Stimulated activated CD8-positive, alpha-beta memory T cell treated with anti-CD3 and anti-CD28 coated beads, Interleukin-4, amount 100 ng/mL, for 4 hours (primary cell): Measurements from ENCODE around the gene TMEM221.

Source experiments
- DNase-seq, 2 donors: peaks; one replicate each; pipeline ENCODE4 v3.0.0-alpha.2; 2020; ENCODE audit warnings: low read depth in 2 of 2, low spot score in 1 of 2

Gene TMEM221

DNA sequence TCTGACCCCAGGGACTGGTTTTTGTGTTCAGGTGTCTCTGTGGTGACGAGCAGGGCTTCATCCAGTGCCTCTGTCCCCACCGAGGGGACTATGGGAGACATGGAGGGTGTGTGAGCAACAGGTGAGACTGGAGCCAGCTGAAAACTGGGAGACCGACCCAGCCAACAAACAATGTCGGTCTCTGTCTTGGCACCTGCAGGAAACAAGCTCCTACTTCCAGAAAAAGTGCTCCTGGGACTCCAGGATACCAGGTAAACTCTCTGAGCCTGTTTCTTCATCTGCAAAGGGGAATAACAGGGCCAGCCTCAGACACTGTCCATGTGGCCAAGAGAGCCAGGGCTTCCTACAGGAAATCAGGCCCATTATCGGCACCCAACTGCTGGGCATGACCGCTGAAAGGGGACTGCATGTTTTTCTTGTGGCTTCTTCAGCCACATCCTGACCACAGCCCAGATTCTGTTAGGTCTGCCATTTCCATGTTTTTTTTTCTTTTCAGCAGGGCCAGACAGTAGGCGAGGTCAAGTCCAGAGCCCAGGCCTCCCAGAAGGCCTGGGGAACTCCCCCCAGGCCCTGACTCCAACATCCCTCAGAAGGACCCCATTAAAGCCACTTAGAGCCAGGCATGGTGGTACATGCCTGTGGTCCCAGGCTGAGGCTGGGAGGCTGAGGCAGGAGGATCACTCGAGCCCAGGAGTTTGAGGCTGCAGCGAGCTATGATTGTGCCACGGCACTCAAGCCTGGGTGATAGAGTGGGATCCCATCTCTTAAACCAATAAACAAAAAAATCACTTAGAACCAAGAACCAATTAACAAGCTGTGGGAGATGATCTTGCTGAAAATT is 42.2 kb downstream of the TMEM221 start:
- DNase-seq: no peak

DNA sequence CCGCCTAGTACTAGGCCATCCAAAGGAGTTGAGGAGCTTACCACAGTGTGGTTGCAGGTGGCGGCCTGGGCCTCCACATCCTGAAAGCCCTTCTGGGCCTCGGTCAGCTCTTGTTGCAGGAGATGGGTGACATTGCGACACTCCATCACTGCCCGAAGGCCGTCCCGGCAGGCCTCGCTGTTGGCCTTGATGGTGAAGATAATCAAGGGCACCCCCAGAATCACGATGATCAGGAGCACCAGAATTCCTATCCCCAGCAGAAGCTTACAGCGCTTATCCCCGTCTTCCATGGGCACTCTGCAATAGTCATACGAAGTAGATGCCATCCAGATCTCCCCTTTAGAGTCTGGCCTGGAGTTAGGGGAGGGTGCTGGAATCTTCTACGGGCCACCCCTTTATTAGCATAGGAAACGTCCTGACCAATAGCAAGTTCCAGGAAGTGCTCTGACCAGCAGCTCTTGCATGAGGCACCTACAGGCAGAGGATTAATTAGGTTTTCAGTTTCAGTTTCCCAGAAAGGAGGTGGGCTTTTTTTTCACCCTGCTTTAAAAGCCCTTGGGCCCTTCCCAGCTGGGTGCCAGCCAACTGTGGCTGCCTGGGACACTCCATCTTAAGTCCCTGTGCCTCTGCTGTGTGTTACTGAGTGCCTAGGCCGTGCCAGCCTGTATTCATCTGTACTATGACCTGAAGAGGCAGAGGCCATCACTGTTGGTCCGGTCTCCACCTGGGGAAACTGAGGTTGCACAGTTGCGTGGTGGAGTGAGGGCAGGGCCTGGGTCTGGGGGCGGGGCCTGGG is 43.0 kb downstream of the TMEM221 start, which contains the start of gene BST2:
TSS of gene BST2 (minus strand) at position 381 of the 796 bp plus-strand sequence. CDS start at position 326, 55 bp downstream.
- DNase-seq: peak in 1 of 2 donors; percentile 27

DNA sequence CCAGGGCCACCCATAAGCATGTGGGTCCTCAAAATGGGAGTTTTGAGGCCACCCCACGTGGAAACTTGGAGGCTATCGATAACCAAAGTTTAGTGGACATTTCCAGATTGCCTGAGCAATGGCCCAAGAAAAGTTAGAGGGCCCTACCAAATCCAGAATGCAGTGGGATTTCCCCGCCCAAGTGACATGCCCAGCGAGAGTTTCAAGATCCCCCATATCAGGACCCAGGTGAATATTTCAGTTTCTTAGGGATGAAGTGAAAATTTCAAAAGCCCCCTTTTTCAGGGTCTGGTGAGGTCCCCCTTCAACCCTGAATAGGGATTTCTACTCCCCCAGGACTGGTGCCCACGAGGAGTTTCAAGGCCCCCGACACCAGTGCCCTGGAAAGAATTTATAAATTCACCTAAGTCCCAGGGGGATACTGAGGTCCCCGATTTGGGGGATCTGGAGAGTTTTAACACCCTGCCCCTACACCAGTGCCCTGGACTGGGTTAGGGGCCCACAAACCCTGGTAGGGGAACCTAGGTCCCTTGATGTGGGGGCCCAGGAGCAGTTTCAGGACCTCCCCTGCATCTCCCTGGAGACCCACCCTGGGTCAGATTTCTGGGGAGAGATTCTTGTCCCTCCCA is 43.7 kb downstream of the TMEM221 start:
- no peak for DNase-seq

DNA sequence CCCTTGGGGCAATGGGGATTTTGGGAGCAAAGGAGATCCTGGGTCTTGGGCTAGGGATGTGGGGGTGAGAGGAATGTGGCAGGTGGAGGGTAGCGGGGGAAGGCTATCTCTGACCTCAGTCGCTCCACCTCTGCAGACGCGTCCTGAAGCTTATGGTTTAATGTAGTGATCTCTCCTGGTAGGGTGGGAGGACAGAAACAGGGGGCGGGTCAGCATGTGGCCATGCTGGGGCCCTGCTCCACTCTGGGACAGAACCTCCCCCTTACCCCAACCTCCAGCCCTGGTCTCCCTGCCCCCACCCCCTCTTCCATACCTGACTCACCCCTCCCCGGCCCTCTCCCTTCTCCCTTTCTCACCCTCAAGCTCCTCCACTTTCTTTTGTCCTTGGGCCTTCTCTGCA is 44.5 kb downstream of the TMEM221 start:
- no peak for DNase-seq

DNA sequence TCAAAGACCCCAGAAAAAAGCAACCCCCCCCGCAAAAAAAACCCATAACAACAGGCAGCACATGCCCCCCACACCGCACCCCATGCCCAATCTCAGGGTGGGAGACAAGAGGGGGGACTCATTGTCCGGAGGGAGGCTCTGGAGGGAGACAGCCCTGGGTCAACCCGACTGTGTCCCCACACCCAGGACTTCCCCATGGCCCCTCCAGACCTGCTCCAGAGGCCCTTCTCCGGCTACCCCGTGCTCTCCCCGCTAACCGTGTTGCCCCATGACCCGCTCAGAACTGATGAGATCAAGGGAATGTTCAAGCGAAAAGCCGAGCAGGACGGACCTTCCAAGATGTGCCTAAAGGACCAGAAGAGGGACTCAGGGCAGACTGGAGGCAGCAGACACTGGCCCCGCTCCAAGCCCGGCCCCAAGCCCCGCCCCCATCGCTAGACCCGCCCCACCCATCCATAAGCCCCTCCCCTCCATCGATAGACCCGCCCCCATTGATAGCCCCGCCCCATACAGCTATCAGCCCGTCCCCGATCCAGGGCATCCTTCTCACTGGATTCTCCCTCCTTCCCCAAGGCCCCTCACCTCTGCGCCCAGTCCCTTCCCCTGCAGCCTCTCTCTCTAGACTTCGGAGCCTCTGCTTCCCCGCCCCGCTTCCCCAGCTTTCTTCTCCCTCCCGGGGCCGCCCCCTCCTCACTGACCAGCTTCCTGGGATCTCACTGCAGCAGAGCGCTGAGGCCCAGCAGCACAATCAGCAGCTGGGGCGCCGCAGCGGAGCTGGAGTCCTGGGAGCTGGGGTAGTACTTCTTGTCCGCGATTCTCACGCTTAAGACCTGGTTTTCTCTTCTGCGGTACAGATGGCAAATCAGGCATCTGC is 45.2 kb downstream of the TMEM221 start:
- DNase-seq: no peak

DNA sequence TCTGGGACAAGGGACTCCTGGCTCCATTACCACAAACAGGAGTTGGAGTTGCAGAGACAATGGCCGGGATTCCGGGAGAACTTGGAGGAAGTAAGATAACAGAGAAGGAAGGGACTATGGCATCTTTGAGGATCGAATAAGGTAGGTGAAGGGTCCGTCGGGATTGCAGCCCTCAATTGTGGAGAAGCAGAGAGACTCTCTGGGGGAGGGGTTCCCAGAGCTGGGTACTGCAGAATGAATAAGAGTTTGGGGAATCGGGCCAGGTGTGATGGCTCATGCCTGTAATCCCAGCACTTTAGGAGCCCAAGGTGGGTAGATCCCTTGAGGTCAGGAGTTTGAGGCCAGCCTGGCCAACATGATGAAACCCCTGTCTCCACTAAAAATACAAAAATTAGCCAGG is 46.8 kb downstream of the TMEM221 start:
- DNase-seq: no peak

DNA sequence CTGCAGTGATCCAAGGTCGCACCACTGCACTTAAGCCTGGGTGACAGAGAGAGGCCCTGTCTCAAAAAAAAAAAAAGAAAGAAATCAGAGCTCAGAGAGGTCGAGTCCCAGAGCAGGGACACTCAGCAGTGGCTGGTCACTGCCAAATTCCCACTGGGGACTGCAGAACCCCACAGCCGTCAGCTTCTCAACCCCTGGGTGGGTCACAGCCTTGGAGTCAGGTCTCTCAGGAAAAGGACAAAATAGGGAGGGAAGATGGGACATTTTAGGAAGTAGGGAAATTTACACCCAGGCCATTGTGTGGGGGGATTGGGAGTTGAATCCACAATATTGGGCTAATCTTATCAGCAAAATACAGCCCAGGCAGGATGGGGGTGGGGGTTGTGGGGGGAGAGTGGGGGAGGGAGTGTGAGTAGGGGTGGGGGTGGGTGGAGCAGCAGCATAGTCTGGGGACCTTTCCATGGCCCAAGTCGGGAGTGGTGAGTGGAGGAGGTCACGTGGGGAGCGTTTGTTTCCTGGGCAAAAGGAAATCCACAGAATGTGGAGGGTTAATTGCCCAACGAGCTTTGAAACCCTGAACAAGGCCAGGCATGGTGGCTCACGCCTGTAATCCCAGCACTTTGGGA is 49.5 kb downstream of the TMEM221 start:
- no peak for DNase-seq

GRCh38 chr19:17394891-17395415 is 53.5 kb downstream of the TMEM221 start:
- peak in 1 of 2 donors; percentile 14 for DNase-seq

- DNase-seq: no peak
Observed at GRCh38 chr19:17393914-17394313, 54.6 kb downstream of the TMEM221 start, which contains the start of gene CCDC194. CCDC194 (minus strand) TSS chr19:17394196; CDS start chr19:17394158, 38 bp downstream.

- no peak for DNase-seq
Observed at GRCh38 chr19:17393002-17393401, 55.5 kb downstream of the TMEM221 start.

- DNase-seq: no peak
Observed at GRCh38 chr19:17391371-17392151, 56.9 kb downstream of the TMEM221 start.

GRCh38 chr19:17390665-17391370 is 57.6 kb downstream of the TMEM221 start:
- DNase-seq: peak; percentile 62 to 77

DNA sequence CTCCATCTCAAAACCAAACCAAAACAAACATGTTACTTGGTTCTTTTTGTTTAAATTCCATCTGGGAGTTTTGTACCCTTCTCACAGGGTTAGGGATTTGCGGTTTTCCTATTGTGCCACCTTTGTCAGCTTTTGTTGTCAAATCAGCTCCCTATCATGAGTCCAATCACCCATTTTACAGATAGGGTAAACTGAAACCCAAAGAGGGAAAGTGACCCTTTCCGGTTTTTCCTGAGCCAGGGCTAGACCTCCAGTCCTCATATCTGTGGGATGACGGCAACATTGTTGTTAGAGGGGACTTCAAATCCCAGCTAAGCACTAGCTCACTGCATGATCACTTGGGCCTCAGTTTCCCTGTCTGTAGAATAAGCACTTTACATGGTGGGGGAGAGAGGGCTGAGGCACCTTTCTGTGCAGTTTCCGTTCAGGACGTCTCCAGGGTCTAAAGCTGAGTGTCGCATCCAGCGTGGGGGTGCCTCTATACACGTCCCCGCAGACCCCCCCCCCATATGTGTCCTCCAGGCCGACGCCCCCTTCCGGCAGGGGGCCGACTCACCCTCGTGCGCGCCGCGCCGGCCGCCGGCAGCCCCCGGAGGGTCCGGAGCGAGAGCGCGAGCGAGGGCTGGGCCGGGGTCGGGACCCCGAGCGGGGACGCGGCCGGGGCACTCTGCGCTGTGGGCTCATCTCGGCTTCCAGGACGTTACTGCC is 58.4 kb downstream of the TMEM221 start:
- DNase-seq: no peak

- DNase-seq: no peak
Observed at GRCh38 chr19:17389288-17389687, 59.2 kb downstream of the TMEM221 start.

- DNase-seq: peak; percentile 10 to 41
Observed at GRCh38 chr19:17385878-17386611, 62.4 kb downstream of the TMEM221 start.
